ENCODE results near the gene KLHDC3. TPM values are rescaled to one million over a fixed set of nuclear protein-coding genes. Genes with fewer than 3 reads are reported as not detected.

KLHDC3 gene
- total RNA-seq, 1 experiment from 2014 or later, result 53.7 TPM

DNA sequence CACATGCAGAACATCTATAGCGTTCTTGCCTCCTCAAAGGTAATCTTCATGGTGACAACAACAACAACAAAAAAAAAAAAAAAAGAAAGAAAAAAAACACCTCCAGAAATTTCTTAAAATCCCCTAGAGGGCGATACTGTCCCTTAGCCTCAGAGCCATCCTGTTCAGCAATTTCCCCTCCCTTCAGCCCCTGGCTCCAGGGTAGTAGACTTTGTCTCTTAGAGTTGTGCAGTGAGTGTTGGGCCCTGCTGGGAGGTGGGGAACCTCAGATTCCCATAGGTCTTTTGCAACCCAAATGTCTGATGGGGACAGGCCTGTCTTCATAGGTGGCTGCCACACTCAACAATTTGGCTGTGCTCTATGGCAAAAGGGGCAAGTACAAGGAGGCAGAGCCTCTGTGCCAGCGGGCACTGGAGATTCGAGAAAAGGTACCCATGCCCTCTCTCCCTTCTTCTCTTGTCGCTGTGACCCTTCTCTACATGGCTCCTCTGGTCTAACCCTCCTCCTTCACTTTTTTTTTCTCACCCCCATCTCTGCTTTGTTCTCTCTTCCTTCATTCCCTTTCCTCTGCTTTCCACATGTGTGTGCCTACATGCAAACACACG is 56.1 kb downstream of the KLHDC3 start:
- H3K27ac ChIP-seq (ENCODE audit: low read length), result no peak overlapping the region
- no peak overlapping the region for H3K9ac ChIP-seq (ENCODE audit: low read length)
- H3K79me2 ChIP-seq (ENCODE audit: low read length), result no peaks in the 10 kb centered on the region
- no peaks in the 10 kb centered on the region for H3K9me3 ChIP-seq (ENCODE audit: low read length)
- H3K36me3 ChIP-seq (ENCODE audit: insufficient read depth, low read length), result no peaks in the 10 kb centered on the region; the same call in 1 of the 2 replicates
- H3K4me2 ChIP-seq (ENCODE audit: low read depth, low read length, poor library complexity, severe bottlenecking), result no peak overlapping the region
- H3K27me3 ChIP-seq (ENCODE audit: low read length), result no peaks in the 10 kb centered on the region
- no peaks in the 10 kb centered on the region for H3K9me2 ChIP-seq (replicated peaks; ENCODE audit: insufficient read depth, low read length)
- no peak overlapping the region for H2AFZ ChIP-seq (ENCODE audit: low read length)
- H3K4me3 ChIP-seq (ENCODE audit: low read length), result no peak overlapping the region
- peaks cover 12% of the 10 kb centered on the region for H3K4me1 ChIP-seq (ENCODE audit: low read length)
- DNase-seq, result peak; percentile 88
- no peaks in the 10 kb centered on the region for H4K20me1 ChIP-seq (ENCODE audit: insufficient read depth, low read depth, low read length)

Other genes with a start within 250 kb of the KLHDC3 start
- gene BICRAL, start 232.2 kb upstream of the KLHDC3 start, total RNA-seq (2014; rRNA removed; shearing (Covaris generic); ENCODE audit: low replicate concordance), result 8.8 and 16.8 TPM in 2 replicates
- gene RPL7L1, start 134.6 kb upstream of the KLHDC3 start, total RNA-seq (2014; rRNA removed; shearing (Covaris generic); ENCODE audit: low replicate concordance), result 97.6 and 104 TPM in 2 replicates
- not detected in 2 replicates for gene PTCRA, start 98.2 kb upstream of the KLHDC3 start, total RNA-seq (2014; rRNA removed; shearing (Covaris generic); ENCODE audit: low replicate concordance)
- 33.7 and 65.4 TPM in 2 replicates for gene CNPY3, start 84.8 kb upstream of the KLHDC3 start, total RNA-seq (2014; rRNA removed; shearing (Covaris generic); ENCODE audit: low replicate concordance)
- gene GNMT, start 53.5 kb upstream of the KLHDC3 start, total RNA-seq (2014; rRNA removed; shearing (Covaris generic); ENCODE audit: low replicate concordance), result 0.48 and 0.76 TPM in 2 replicates
- 16.7 and 34.2 TPM in 2 replicates for gene PEX6, start 35.1 kb upstream of the KLHDC3 start, total RNA-seq (2014; rRNA removed; shearing (Covaris generic); ENCODE audit: low replicate concordance)
- gene PPP2R5D, start 29.7 kb upstream of the KLHDC3 start, total RNA-seq (2014; rRNA removed; shearing (Covaris generic); ENCODE audit: low replicate concordance), result 34.8 and 39.8 TPM in 2 replicates
- 51.7 and 113 TPM in 2 replicates for gene MEA1, start 303 bp upstream of the KLHDC3 start, total RNA-seq (2014; rRNA removed; shearing (Covaris generic); ENCODE audit: low replicate concordance)
- 31.5 and 46.2 TPM in 2 replicates for gene RRP36, start 7.4 kb downstream of the KLHDC3 start, total RNA-seq (2014; rRNA removed; shearing (Covaris generic); ENCODE audit: low replicate concordance)
- 20.2 and 22.2 TPM in 2 replicates for gene CUL7, start 39.6 kb downstream of the KLHDC3 start, total RNA-seq (2014; rRNA removed; shearing (Covaris generic); ENCODE audit: low replicate concordance)
- 21.3 and 40.9 TPM in 2 replicates for gene MRPL2, start 45.2 kb downstream of the KLHDC3 start, total RNA-seq (2014; rRNA removed; shearing (Covaris generic); ENCODE audit: low replicate concordance)
- 13.8 and 29.3 TPM in 2 replicates for gene KLC4, start 45.4 kb downstream of the KLHDC3 start, total RNA-seq (2014; rRNA removed; shearing (Covaris generic); ENCODE audit: low replicate concordance)
- gene PTK7, start 62.1 kb downstream of the KLHDC3 start, total RNA-seq (2014; rRNA removed; shearing (Covaris generic); ENCODE audit: low replicate concordance), result 3.3 and 5.3 TPM in 2 replicates
- gene SRF, start 157.0 kb downstream of the KLHDC3 start, total RNA-seq (2014; rRNA removed; shearing (Covaris generic); ENCODE audit: low replicate concordance), result 27.4 and 42.5 TPM in 2 replicates
- 34.9 and 64.6 TPM in 2 replicates for gene CUL9, start 167.9 kb downstream of the KLHDC3 start, total RNA-seq (2014; rRNA removed; shearing (Covaris generic); ENCODE audit: low replicate concordance)
- gene DNPH1, start 215.2 kb downstream of the KLHDC3 start, total RNA-seq (2014; rRNA removed; shearing (Covaris generic); ENCODE audit: low replicate concordance), result 59.0 and 157 TPM in 2 replicates
- 0.34 and 1.2 TPM in 2 replicates for gene TTBK1, start 229.2 kb downstream of the KLHDC3 start, total RNA-seq (2014; rRNA removed; shearing (Covaris generic); ENCODE audit: low replicate concordance)